DMS53 treated with DMSO at 0.1 percent for 48 hours (cell line): ENCODE measurements around the gene SEC23B.
"Not testable (repeated sequence)": the region's sequence is repeated elsewhere in the genome, so short reads cannot be mapped to it uniquely, and the experiment has no call there.

Experiments used
- DNase-seq: peaks from one replicate; lab custom pipeline; 2025; ENCODE audit not compliant: unreplicated experiment; lab: John Stamatoyannopoulos, UW

SEC23B gene

GRCh38 chr20:18524646-18525045 is 16.9 kb downstream of the SEC23B start:
- no peak for DNase-seq

- not testable (repeated sequence) for DNase-seq
Measured at GRCh38 chr20:18526761-18527160, 19.0 kb downstream of the SEC23B start.

DNA sequence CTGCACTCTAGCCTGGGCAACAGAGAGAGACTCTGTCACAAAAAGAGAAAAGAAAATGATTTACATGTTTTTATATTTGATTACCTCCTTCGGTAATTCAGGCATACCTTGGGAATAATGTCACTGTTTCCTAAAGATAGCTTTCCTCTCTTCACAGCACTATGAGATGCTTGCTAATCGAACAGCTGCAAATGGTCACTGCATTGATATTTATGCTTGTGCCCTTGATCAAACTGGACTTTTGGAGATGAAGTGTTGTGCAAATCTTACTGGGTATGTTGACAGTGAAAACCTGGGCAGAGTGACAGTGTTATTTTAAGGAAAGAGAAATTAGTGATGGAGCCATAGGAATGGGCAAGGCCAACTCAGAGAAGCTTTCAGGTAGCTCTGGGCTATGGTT is 19.6 kb downstream of the SEC23B start:
- DNase-seq = no peak

- DNase-seq = no peak
Measured at GRCh38 chr20:18527836-18528235, 20.1 kb downstream of the SEC23B start.

DNA sequence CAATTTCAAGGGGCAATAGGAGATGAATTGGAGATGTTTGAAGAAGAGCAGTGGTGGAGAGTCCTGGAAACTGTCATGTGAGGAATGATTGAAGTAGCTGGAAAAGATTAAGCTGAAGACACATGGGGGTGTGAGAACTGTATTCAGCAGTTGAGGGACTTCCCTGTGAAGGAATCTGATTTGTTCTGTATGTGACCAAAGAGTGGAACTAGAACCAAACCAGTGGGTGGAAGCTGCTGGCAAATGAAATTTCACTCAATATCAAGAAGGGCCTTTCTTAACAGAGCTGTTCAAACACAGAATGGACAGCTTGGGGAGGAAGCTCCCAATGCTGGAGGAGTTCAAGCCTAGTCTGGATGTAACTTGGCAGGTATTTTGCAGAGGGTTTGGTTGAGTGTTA is 21.3 kb downstream of the SEC23B start:
- DNase-seq = no peak

DNA sequence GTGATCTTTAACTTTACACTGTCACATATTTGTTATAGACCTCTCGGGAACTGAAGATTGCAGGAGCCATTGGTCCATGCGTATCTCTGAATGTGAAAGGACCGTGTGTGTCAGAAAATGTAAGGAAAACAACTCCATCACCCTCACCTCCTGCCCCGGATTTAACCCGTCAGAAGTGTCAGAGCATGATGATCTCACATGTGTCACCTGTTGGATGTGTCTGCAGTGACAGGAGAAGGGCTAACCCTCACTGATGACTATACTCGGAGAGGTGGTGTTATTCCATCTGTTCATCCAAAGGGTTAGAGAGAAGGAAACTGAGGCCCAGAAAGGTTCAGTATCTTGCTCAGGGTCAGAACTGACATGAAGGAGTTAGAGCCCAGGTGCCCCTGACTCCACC is 24.9 kb downstream of the SEC23B start:
- DNase-seq = no peak

- no peak for DNase-seq
Measured at GRCh38 chr20:18533491-18533890, 25.8 kb downstream of the SEC23B start.

GRCh38 chr20:18533978-18534644 is 26.4 kb downstream of the SEC23B start:
- DNase-seq = no peak

- no peak for DNase-seq
Measured at GRCh38 chr20:18537651-18538050, 29.9 kb downstream of the SEC23B start.

DNA sequence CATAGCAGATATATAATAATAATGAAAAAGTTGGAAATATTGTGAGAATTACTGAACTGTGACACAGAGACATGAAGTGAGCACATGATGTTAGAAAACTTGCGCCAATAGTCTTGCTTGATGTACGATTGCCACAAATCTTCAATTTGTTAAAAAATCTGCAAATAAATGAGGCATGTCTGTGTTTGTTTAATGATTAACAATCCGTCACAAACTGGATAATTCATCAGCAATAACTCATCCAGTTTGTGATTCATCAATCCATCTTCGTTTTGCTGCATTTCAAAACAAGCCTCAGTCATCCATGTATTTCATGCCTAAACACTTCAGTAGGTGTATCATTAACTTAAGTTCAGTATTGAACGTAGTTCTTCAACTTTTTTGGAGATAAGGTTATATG is 34.0 kb downstream of the SEC23B start:
- DNase-seq = no peak

- no peak for DNase-seq
Measured at GRCh38 chr20:18543216-18543615, 35.5 kb downstream of the SEC23B start.

DNA sequence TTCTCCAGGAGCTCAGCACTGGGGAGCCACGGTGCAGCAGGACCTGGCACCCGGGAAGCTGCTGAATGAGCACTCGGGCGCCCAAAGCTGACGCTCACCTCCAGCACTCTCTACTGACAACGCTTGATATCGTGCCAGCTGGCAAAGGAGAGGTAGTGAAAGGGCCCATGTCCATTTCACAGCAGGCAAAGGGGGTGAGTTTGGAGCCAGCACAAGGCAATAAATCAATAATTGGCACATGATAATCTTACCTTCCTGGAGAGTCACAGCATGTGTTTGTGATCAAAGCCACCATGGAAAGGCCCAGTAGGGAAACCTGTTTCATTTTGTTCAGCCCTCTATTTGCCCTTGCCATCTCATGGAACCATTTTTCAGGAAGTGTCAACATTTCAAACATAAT is 36.2 kb downstream of the SEC23B start:
- no peak for DNase-seq

DNA sequence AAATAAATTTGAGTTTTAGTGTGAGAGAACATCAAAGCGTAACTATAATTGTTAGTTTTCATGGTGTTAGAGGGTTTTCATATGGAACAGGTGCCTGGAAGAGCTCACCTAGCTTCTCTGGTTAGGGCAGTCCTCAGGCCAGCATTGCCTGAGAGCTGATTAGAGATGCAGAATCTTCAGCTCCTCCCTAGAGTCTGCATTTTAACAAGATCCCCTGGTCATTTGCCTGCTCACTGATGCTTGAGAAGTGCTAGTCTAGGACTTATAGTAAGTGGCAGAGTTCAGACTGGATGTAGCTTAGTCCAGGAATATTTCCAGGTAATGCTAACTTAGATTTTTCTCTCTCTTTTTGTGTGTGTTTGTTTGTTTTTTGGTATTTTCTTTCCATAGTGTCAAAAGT is 37.8 kb downstream of the SEC23B start:
- DNase-seq = no peak

DNA sequence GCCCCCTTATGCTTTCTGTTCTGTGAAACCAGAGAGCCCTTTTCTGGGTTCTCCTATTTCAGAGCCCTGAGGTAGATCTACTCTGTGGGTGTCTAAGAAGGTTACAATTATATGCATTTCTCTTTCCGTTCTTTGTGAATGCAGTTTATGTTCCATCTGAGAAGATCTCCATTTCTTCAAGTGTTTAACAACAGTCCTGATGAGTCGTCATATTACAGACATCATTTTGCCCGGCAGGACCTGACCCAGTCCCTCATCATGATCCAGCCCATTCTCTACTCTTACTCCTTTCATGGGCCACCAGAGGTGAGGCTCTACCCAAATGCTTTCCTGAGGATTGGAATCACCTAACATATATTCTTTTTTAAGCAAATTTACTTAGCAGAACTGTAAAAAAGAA is 40.7 kb downstream of the SEC23B start:
- DNase-seq = no peak

GRCh38 chr20:18553746-18554145 is 46.0 kb downstream of the SEC23B start:
- DNase-seq = no peak

DNA sequence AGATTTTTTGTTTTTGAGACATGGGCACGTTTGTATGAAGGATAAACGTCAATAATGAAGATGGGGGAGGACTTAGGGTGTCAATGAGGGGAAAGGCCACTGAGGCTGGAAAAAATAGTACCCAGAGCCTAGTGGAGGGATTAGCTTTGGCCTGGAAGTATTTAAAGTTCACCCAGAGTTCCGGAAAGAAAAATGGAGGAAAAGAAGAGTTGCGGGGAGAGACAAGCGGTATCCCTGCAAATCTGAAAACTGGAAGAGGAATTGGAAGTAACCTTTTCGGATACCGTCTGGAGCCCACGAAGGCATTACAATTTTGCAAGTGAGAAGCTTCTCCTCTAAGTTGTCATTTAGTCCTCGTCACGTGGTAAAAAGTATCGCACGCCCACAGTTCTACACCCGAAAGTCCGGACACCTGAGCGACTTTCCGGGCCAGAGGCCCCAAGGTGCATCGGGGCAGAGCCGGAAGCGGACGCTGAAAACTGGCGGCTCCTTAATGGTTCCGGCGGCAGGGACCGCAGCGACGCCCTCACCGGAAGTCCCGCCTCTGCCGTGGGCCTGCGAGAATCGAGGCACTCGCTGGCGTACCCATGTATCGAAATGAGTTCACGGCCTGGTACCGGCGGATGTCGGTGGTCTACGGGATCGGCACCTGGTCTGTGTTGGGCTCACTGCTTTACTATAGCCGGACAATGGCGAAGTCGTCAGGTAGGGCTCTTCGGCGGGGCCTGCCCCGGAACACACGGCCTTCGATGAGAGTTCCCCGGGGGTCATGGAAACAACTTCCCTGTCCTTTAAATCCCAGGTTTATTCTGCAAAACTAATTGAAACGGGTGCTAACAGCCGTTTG is 59.4 kb downstream of the SEC23B start, which contains the start of gene SMIM26:
Gene SMIM26 (plus strand): TSS at position 541 of the 847 bp plus-strand sequence. CDS start 47 bp downstream, at position 588.
- DNase-seq = peak; percentile 87

DNA sequence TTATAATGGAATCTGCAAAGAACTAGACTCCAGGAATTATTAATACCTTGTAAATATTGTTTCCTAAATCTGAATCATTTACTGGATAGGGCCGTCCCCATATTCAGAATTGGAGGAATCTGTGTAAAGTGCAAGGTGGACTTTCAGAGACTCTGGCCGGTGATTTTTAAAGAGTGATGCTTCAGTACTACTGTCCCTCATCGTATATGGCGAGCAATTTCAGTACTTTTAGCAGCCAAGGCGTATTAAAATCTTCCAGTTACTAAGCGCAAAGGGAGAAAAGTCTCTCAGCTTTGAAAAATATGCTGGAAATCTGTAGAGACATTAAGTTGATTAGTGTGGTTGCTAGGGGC is 60.0 kb downstream of the SEC23B start:
- no peak for DNase-seq

DNA sequence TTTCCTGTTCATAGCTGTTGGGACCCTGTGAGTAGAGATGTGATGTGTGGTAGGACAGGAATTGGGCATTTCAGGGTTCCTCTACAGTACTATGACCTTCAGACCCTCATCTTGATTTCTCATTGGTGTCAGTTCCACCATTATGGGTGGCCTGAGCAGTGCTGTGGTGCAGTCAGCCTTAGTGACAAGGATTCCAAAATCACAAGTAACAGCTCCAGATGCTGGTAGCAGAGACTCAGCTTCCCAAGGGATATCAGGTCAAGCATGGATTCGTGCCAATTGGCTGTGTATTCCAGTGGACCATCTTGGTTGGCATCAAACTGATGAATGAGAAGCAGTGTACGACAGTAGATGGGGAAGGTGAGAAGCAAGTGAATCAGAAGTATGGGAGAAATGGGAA is 63.3 kb downstream of the SEC23B start:
- DNase-seq = no peak

- DNase-seq = no peak
Measured at GRCh38 chr20:18571578-18571977, 63.8 kb downstream of the SEC23B start.

DNA sequence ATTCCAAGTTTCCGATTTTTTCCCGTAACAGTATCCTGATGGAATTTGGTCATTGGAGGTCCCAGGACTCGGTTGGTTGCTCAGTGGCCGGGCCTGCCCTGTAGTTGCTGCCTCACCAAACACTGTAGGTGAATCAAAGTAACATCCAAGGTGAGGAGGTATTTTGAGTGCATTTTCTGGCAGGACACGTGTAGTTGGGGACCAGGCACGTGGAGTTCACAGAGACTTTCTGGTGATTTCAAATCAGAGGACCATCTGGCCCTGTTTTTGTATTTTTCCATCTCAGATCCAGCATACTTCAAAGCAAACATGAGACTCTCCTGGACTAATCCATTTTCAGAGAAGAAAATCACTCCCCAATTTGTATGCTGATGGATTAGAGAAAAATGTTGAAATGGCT is 70.2 kb downstream of the SEC23B start:
- DNase-seq = no peak

GRCh38 chr20:18578581-18578980 is 70.8 kb downstream of the SEC23B start:
- no peak for DNase-seq

- no peak for DNase-seq
Measured at GRCh38 chr20:18580012-18580411, 72.3 kb downstream of the SEC23B start.

- peak; percentile 68 for DNase-seq
Measured at GRCh38 chr20:18585134-18585533, 77.4 kb downstream of the SEC23B start.
